Measurements from ENCODE around the gene CHRDL2.

Gene CHRDL2

GRCh38 chr11:74710281-74710938 lies 20.8 kb downstream of the CHRDL2 start:
- DNase-seq (ENCODE audit: low read depth), result peak; percentile 47

- no peak for DNase-seq (ENCODE audit: low read depth)
Measured at GRCh38 chr11:74709175-74709574, 22.1 kb downstream of the CHRDL2 start.

- DNase-seq (ENCODE audit: low read depth), result no peak
Measured at GRCh38 chr11:74707602-74708510, 23.4 kb downstream of the CHRDL2 start.

- DNase-seq (ENCODE audit: low read depth), result no peak
Measured at GRCh38 chr11:74707182-74707581, 24.0 kb downstream of the CHRDL2 start.

- DNase-seq (ENCODE audit: low read depth), result no peak
Measured at GRCh38 chr11:74703211-74703610, 28.0 kb downstream of the CHRDL2 start.

GRCh38 chr11:74702383-74703007 lies 28.7 kb downstream of the CHRDL2 start:
- DNase-seq (ENCODE audit: low read depth), result peak; percentile 78

GRCh38 chr11:74701351-74701750 lies 29.9 kb downstream of the CHRDL2 start:
- no peak for DNase-seq (ENCODE audit: low read depth)

- DNase-seq (ENCODE audit: low read depth), result no peak
Measured at GRCh38 chr11:74699615-74700396, 31.4 kb downstream of the CHRDL2 start.

- no peak for DNase-seq (ENCODE audit: low read depth)
Measured at GRCh38 chr11:74697722-74698121, 33.5 kb downstream of the CHRDL2 start.

GRCh38 chr11:74696939-74697675 lies 34.1 kb downstream of the CHRDL2 start:
- peak; percentile 94 for DNase-seq (ENCODE audit: low read depth)

GRCh38 chr11:74696500-74696899 lies 34.7 kb downstream of the CHRDL2 start:
- peak; percentile 21 for DNase-seq (ENCODE audit: low read depth)

GRCh38 chr11:74695705-74696280 lies 35.4 kb downstream of the CHRDL2 start:
- DNase-seq (ENCODE audit: low read depth), result peak; percentile 16

GRCh38 chr11:74694136-74694930 lies 36.9 kb downstream of the CHRDL2 start:
- peak; percentile 31 for DNase-seq (ENCODE audit: low read depth)

GRCh38 chr11:74693531-74693930 lies 37.7 kb downstream of the CHRDL2 start:
- no peak for DNase-seq (ENCODE audit: low read depth)

GRCh38 chr11:74691755-74692154 lies 39.5 kb downstream of the CHRDL2 start:
- peak; percentile 56 for DNase-seq (ENCODE audit: low read depth)

GRCh38 chr11:74689666-74690065 lies 41.6 kb downstream of the CHRDL2 start:
- peak; percentile 39 for DNase-seq (ENCODE audit: low read depth)

GRCh38 chr11:74687237-74688023 lies 43.8 kb downstream of the CHRDL2 start:
- peak; percentile 50 for DNase-seq (ENCODE audit: low read depth)

- peak; percentile 67 for DNase-seq (ENCODE audit: low read depth)
Measured at GRCh38 chr11:74686792-74687191, 44.4 kb downstream of the CHRDL2 start.

GRCh38 chr11:74685905-74686304 lies 45.3 kb downstream of the CHRDL2 start:
- DNase-seq (ENCODE audit: low read depth), result no peak
